Muscle layer of colon (tissue), 2 donors: Measurements from ENCODE around the gene KIAA0040.

Source experiments
- H3K27ac ChIP-seq: one replicate; pipeline ENCODE4 v1.7.0; 2013; ENCODE audit warnings: low read depth, mild to moderate bottlenecking, low read length, moderate library complexity
- H3K27me3 ChIP-seq, 2 donors: one replicate each; pipeline ENCODE4 v1.7.0; 2013; ENCODE audit warnings: low read length in 2 of 2, mild to moderate bottlenecking in 2 of 2; ENCODE audit not compliant: insufficient read depth in 2 of 2, control insufficient read depth in 1 of 2
- H3K36me3 ChIP-seq: one replicate; pipeline ENCODE4 v1.7.0; 2013; ENCODE audit warnings: mild to moderate bottlenecking, low read length; ENCODE audit not compliant: insufficient read depth
- H3K4me1 ChIP-seq: one replicate; pipeline ENCODE4 v1.7.0; 2013; ENCODE audit warnings: mild to moderate bottlenecking, low read length; ENCODE audit not compliant: insufficient read depth
- H3K4me3 ChIP-seq, 2 donors: one replicate each; pipeline ENCODE4 v1.7.0; 2013; ENCODE audit warnings: low read length in 2 of 2, low read depth in 1 of 2, mild to moderate bottlenecking in 1 of 2, moderate library complexity in 1 of 2
- H3K9ac ChIP-seq: one replicate; pipeline ENCODE4 v1.7.0; 2013; ENCODE audit warnings: low read length
- H3K9me3 ChIP-seq: one replicate; pipeline ENCODE4 v1.7.0; 2013; ENCODE audit warnings: mild to moderate bottlenecking, low read length
- donor health status: abdominal sarcoma.
- donor health status: Adenocarcinoma of cecum.

Gene KIAA0040

DNA sequence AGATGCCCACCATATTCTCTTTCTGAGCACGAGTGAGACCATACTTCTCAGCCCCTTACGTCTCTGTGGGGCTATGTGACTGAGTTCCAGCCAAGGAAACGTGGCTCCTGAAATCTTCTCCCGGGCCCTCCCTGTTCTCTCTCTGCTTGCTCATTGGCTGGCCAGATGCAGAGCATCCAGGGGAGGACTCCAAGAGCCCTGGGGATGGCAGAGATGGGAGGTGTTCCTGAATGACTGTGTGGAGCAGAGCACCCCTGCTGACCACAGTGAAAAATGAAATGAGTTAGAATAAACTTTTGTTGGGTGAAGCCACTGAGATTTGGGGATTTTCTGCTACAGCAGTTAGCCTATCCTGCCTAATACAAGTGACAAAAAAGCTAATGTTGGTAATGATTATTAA, 23.8 kb downstream of the KIAA0040 start:
- Histone ChIP-seq H3K4me3 (no peak overlapping the region), H3K4me1 (no peaks in the 10 kb centered on the region), H3K27me3 (no peaks in the 10 kb centered on the region), H3K27ac (no peak overlapping the region), H3K36me3 (peaks cover 7% of the 10 kb centered on the region), H3K9ac (no peak overlapping the region), H3K9me3 (no peaks in the 10 kb centered on the region)

DNA sequence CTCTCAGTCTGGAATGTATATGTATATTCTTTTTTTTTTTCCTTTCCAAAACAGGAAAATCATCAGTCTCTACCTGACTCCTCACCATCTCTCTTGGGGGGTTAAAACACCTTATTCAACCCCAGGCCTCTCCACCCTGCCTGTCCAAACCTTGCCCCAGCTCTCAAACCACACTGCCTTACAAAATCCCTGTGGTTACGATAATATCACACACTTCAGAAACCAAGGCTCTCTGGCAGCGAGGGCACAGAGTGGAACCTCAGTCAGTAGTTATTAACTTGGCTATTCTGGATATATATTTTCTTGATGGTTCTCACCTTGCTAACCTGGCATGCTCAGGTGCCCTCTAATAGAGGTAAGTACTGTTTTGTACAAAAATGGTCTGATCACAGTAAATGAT, 24.7 kb downstream of the KIAA0040 start:
- Histone ChIP-seq H3K4me1 (no peaks in the 10 kb centered on the region), H3K9me3 (no peaks in the 10 kb centered on the region), H3K27ac (no peak overlapping the region), H3K9ac (no peak overlapping the region), H3K36me3 (peaks cover 7% of the 10 kb centered on the region), H3K4me3 (no peak overlapping the region), H3K27me3 (no peaks in the 10 kb centered on the region)

DNA sequence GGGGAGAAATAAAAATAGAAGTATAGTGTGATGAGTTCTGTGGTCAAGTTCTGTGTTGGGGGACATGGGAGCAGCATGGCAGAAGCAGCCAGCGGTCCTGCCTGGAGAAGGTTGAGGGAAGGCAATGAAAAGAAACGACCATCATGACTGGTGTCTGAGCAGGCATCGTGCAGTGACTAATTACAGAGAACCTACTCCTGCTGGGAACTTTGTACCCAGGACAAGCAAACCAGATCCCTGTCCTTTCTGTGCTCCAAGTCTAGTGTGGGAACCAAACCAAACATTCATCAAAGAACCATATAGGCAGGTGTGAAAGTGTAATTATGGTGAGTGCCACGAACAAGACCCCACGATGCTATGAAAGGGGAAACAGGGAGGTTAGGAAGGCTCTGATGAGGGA, 25.8 kb downstream of the KIAA0040 start:
- Histone ChIP-seq H3K36me3 (peaks cover 7% of the 10 kb centered on the region), H3K9me3 (no peaks in the 10 kb centered on the region), H3K4me3 (no peak overlapping the region), H3K9ac (no peak overlapping the region), H3K27ac (no peak overlapping the region), H3K27me3 (no peaks in the 10 kb centered on the region), H3K4me1 (no peaks in the 10 kb centered on the region)

DNA sequence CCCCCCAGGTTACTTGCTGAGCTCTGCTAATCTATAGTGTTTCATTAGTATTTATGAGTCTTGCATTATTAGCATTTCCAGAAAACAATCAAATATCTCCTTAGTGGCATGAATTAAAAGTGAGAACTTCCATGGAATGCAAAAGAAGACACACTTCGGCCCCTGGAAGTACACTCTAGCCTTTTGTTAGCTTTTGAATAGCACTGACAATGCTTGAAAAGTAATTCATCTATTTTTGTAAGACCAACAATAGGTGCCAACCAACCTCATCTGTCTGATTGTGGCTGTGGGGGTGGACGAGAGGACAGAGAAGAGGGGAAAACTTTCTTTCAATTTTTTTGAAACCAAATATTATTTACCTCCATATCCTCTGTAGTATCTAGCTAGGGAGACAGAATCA, 27.8 kb downstream of the KIAA0040 start:
- H3K36me3 ChIP-seq, result peaks cover 7% of the 10 kb centered on the region
- no peaks in the 10 kb centered on the region for H3K9me3 ChIP-seq
- H3K27me3 ChIP-seq, result no peaks in the 10 kb centered on the region
- H3K4me1 ChIP-seq, result no peaks in the 10 kb centered on the region
- no peak overlapping the region for H3K27ac ChIP-seq
- no peak overlapping the region for H3K4me3 ChIP-seq
- H3K9ac ChIP-seq, result no peak overlapping the region

DNA sequence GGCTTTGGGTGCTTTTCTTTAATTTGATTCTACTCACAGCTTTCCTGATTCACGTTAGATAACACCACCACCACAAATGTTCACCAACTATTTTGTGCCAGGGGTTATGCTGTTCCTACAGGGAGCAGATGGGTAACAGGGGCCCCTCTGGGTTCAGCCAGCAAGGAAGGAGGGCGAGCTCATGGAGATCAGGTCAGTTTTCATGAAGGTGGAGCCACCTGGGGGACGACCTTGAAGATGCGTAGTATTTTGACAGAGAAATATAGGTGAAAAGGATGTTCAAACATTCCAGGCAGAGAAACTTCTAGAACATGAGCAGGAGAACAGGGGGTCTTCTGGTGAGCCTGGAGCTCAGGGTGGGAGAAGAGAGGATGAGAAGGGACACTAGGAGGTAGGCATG, 28.9 kb downstream of the KIAA0040 start:
- Histone ChIP-seq H3K27ac (no peak overlapping the region), H3K4me1 (no peaks in the 10 kb centered on the region), H3K9me3 (no peaks in the 10 kb centered on the region), H3K36me3 (peaks cover 7% of the 10 kb centered on the region), H3K27me3 (no peaks in the 10 kb centered on the region), H3K4me3 (no peak overlapping the region), H3K9ac (no peak overlapping the region)

DNA sequence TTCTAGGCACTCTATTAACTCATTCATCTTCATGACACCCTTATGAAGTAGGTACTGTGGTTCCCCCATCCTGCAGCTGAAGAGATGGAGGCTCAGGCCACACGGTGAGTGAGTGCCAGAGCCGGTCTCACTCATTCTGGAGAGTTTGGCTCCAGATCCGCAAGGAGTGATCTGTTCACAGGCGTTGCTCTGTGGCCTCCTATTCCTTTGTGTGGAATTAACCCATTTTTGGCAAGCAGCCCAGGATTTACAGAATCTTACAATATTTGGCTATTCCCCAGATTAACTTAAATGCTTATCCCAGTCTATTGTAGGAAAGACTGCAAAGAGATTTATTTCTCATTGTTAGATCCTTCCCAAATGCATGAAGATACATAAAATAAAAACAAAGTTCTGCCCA, 29.6 kb downstream of the KIAA0040 start:
- Histone ChIP-seq H3K4me3 (no peak overlapping the region), H3K27me3 (no peaks in the 10 kb centered on the region), H3K9ac (no peak overlapping the region), H3K9me3 (no peaks in the 10 kb centered on the region), H3K27ac (no peak overlapping the region), H3K4me1 (no peaks in the 10 kb centered on the region), H3K36me3 (peaks cover 7% of the 10 kb centered on the region)

DNA sequence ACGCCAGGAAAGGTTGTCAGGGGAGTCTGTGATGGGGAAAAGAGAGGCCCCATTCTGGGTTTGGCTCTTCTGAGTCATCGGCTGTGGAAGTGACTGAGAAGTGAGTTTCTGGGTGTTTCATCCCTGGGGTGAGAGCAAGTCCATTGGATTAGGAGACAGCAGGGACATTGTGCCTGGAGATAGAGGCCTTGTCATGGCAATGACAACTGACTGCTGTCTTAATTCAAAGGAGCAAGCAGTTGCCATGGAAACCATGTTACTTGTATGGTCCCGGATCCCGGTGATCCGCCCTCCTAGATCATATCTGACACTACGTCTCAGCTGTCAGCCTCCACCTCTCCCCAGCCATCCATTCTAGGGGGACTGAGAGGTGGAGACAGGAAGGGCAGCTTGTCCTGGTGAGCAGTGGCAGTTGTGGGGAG, 34.4 kb downstream of the KIAA0040 start:
- no peak overlapping the region for H3K9ac ChIP-seq
- no peaks in the 10 kb centered on the region for H3K27me3 ChIP-seq
- H3K4me1 ChIP-seq, result no peaks in the 10 kb centered on the region
- H3K4me3 ChIP-seq, result no peak overlapping the region
- H3K27ac ChIP-seq, result no peak overlapping the region
- no peaks in the 10 kb centered on the region for H3K9me3 ChIP-seq
- H3K36me3 ChIP-seq, result no peaks in the 10 kb centered on the region

DNA sequence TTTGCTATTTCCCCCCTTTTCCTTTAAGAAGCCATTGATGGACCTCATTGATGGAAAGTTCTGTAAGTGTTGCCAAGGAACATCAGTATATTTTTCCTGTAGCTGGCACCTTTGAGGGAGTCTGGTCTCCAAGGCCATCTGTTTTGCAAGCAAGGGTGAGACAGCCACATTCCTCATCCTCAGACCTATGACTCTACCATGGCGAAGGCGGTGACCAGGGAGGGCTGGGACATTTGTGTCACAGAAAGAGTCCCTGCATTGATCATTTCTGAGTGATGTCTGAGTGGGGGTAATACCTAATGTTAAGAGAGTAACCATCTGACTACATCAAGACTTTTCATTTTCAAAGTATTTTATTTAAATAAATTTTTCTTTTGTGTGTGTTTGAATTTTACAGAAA, 35.4 kb downstream of the KIAA0040 start:
- H3K27me3 ChIP-seq, result no peaks in the 10 kb centered on the region

DNA sequence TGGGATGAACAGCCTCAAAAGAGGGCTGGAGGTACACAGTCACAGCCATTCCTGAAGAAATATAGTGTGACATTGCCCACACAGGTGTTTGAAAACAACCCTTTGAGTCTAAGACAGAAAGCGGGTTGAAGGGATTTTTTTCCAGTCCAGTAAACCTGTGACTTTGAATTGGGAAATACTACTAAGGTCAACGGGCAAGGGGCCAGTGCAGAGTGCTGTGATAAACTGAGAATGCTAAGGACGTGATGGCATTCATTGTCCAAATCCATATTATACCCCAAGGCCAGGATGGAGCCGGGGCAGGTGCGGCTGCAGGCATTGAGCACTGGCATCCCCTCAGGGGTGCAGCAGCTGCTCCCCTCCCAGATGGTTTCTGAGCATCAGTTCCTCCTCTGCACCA, 36.6 kb downstream of the KIAA0040 start:
- no peaks in the 10 kb centered on the region for H3K36me3 ChIP-seq
- no peak overlapping the region for H3K4me3 ChIP-seq
- no peak overlapping the region for H3K9ac ChIP-seq
- H3K4me1 ChIP-seq, result peaks cover under 1% of the 10 kb centered on the region
- no peak overlapping the region for H3K27ac ChIP-seq
- H3K9me3 ChIP-seq, result no peaks in the 10 kb centered on the region
- no peaks in the 10 kb centered on the region for H3K27me3 ChIP-seq

More for the DNA sequence above, 35.4 kb downstream of the KIAA0040 start:
- Histone ChIP-seq H3K4me1 (no peaks in the 10 kb centered on the region), H3K27ac (no peak overlapping the region), H3K9ac (no peak overlapping the region), H3K36me3 (no peaks in the 10 kb centered on the region), H3K4me3 (no peak overlapping the region), H3K9me3 (no peaks in the 10 kb centered on the region)

DNA sequence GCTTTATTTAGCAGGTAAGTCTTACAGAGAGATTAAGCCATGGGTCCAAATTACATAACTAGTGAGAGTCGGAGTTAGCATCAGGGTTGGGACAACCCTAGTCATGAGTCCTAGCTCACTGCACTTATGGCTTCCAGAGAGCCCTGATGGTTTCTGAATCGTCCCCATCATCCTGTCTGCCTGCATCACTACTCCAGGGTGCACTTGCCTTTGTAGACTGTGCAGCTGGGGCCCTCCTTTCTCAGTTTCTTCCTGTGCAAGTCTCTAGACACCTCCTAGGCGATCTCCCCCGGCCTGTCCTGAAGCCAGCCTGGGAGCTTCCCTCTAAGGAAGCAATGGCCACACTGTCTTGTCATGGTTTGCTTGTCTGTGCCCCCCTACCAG, 37.1 kb downstream of the KIAA0040 start:
- Histone ChIP-seq H3K9me3 (no peaks in the 10 kb centered on the region), H3K36me3 (no peaks in the 10 kb centered on the region), H3K27ac (no peak overlapping the region), H3K4me1 (peaks cover 5% of the 10 kb centered on the region), H3K9ac (no peak overlapping the region), H3K27me3 (no peaks in the 10 kb centered on the region), H3K4me3 (no peak overlapping the region)

DNA sequence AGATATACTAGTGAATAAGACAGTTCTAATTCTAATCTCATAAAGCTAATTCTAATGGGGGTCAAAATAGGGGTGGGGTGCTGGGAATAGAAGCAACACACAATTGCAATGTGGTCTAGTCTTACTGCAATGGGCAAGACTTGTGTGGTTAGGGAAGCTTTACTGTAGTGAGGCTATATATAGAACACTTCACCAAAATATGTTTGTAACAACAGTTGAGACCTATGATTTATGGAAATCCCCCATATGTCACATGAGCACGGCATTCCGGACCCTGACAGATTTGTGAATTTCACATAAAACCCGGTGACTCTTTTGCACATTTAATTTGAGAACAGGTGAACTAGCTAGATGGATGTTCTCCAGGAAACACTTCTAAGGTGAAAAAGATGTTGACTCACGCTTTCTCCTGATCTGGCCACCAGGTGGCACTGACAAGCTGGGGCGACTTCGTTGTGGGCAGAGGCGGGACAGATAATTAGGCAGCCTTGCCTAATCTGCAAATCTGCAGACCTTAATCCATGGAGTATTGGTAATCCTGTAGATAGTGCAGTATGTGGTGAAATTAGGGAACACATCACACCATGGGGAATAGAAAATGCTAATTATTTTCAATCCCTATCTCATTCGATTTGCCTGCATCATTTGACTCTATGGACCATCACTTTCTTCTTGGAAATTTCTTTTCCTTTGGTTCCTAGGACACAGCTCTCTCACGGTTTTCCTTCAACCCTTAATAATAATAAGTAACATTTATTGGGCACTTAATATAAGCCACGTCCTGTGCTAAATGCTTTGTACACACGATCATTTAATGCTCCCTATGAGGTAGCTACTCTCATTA, 37.7 kb downstream of the KIAA0040 start:
- Histone ChIP-seq H3K4me1 (peaks cover 9% of the 10 kb centered on the region), H3K36me3 (no peaks in the 10 kb centered on the region), H3K27me3 (no peaks in the 10 kb centered on the region), H3K9me3 (no peaks in the 10 kb centered on the region), H3K4me3 (no peak overlapping the region), H3K9ac (no peak overlapping the region), H3K27ac (no peak overlapping the region)

DNA sequence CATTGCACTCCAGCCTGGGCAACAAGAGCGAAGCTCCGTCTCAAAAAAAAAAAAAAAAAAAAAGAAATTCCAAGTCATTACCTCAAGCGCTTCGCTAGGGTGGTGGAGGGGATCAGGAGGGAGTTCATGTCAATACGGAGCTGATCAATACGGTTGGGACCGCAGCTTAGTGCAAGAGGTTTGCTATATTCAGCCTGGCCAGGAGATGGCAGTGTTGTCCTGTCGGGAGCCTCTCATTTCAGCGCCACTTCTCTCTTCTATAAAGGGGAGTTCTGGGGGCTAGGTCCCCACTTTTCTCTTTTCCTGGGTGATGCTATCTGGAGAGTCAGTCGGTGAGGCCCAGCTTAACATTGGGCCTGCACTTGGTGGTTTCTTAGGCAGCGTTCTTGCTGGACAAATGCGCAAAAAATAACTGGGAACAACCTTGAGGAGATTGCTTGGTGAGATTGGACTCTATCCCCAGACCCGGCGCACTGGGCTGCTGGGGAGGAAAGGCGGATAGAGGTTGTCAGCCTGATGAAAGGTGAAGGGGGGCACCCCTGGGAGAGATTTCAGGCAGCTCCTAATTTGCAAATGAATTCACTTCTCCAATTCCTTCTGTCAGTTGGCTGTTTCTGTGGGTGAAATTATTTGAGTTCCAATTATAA, 40.4 kb downstream of the KIAA0040 start:
- H3K36me3 ChIP-seq, result no peaks in the 10 kb centered on the region
- H3K4me1 ChIP-seq, result peaks cover 9% of the 10 kb centered on the region
- no peak overlapping the region for H3K9ac ChIP-seq
- H3K27me3 ChIP-seq, result no peaks in the 10 kb centered on the region
- no peak overlapping the region for H3K27ac ChIP-seq
- no peaks in the 10 kb centered on the region for H3K9me3 ChIP-seq
- H3K4me3 ChIP-seq, result no peak overlapping the region
